HG02870 (cell line): Measurements from ENCODE around the gene GSTP1.
"Not testable (repeated sequence)": the region's sequence is repeated elsewhere in the genome, so short reads cannot be mapped to it uniquely, and the experiment has no call there.

Experiments used
- ATAC-seq: cut with Tn5 transposase; IDR thresholded peaks from one replicate; pipeline ENCODE4 v1.9.1; 2021; ENCODE audit warnings: mild to moderate bottlenecking, moderate library complexity; ENCODE audit not compliant: unreplicated experiment

Gene GSTP1

GRCh38 chr11:67613313-67613959, 29.8 kb downstream of the GSTP1 start:
- ATAC-seq: no peak

- ATAC-seq: peak; percentile 79
These were observed 30.5 kb downstream of the GSTP1 start for GRCh38 chr11:67613960-67614715.

GRCh38 chr11:67614730-67615714, 31.4 kb downstream of the GSTP1 start:
- ATAC-seq: no peak

GRCh38 chr11:67615728-67616430, 32.3 kb downstream of the GSTP1 start:
- no peak for ATAC-seq

- no peak for ATAC-seq
These were observed 33.0 kb downstream of the GSTP1 start for GRCh38 chr11:67616431-67617242.

- no peak for ATAC-seq
These were observed 33.8 kb downstream of the GSTP1 start for GRCh38 chr11:67617243-67617953.

GRCh38 chr11:67618901-67619659, 35.5 kb downstream of the GSTP1 start:
- not testable (repeated sequence) for ATAC-seq

GRCh38 chr11:67619683-67620618, 36.3 kb downstream of the GSTP1 start:
- ATAC-seq: not testable (repeated sequence)

- ATAC-seq: not testable (repeated sequence)
These were observed 37.0 kb downstream of the GSTP1 start for GRCh38 chr11:67620621-67621020.

- ATAC-seq: not testable (repeated sequence)
These were observed 38.3 kb downstream of the GSTP1 start for GRCh38 chr11:67621928-67622327.

- ATAC-seq: not testable (repeated sequence)
These were observed 39.3 kb downstream of the GSTP1 start for GRCh38 chr11:67622905-67623304.

GRCh38 chr11:67623795-67624194, 40.2 kb downstream of the GSTP1 start:
- ATAC-seq: not testable (repeated sequence)

GRCh38 chr11:67626131-67626833, 42.7 kb downstream of the GSTP1 start:
- ATAC-seq: not testable (repeated sequence)

- ATAC-seq: no peak
These were observed 43.4 kb downstream of the GSTP1 start for GRCh38 chr11:67626970-67627369.

GRCh38 chr11:67627441-67627811, 43.8 kb downstream of the GSTP1 start:
- no peak for ATAC-seq

GRCh38 chr11:67627812-67628624, 44.4 kb downstream of the GSTP1 start:
- no peak for ATAC-seq
